Activated CD8-positive, alpha-beta memory T cell treated with anti-CD3 and anti-CD28 coated beads for 48 hours (primary cell): ENCODE data around the gene CBLC.

Experiments
- DNase-seq, 3 experiments: peaks; one replicate each; pipeline ENCODE4 v3.0.0-alpha.2; 2020; ENCODE audit warnings: low read depth in 2 of 3, low spot score in 2 of 3

Gene CBLC

GRCh38 chr19:44746946-44747738, 30.5 kb upstream of the CBLC start:
- DNase-seq: peak; percentile 81 to 84 (median 82)

GRCh38 chr19:44747739-44748425, 29.8 kb upstream of the CBLC start:
- peak in 1 of 3 experiments; percentile 47 for DNase-seq

GRCh38 chr19:44748426-44749254, 29.1 kb upstream of the CBLC start, which contains the start of gene BCL3:
Gene BCL3, plus strand, starts transcription at chr19:44748708. Its CDS starts 83 bp downstream, at chr19:44748791.
- peak in 1 of 3 experiments; percentile 64 for DNase-seq

- DNase-seq: no peak
Observed at GRCh38 chr19:44749292-44749691, 28.4 kb upstream of the CBLC start.

GRCh38 chr19:44749994-44750393, 27.7 kb upstream of the CBLC start:
- no peak for DNase-seq

- no peak for DNase-seq
Observed at GRCh38 chr19:44752123-44752815, 25.4 kb upstream of the CBLC start.

GRCh38 chr19:44752816-44753625, 24.7 kb upstream of the CBLC start:
- DNase-seq: peak; percentile 81 to 93 (median 87)

GRCh38 chr19:44753626-44753931, 24.1 kb upstream of the CBLC start:
- DNase-seq: no peak

GRCh38 chr19:44753932-44754749, 23.5 kb upstream of the CBLC start:
- DNase-seq: peak; percentile 57 to 71 (median 68)

GRCh38 chr19:44754750-44755080, 23.0 kb upstream of the CBLC start:
- DNase-seq: no peak

- no peak for DNase-seq
Observed at GRCh38 chr19:44755219-44755618, 22.5 kb upstream of the CBLC start.

- no peak for DNase-seq
Observed at GRCh38 chr19:44756089-44756562, 21.6 kb upstream of the CBLC start.

GRCh38 chr19:44757057-44757734, 20.5 kb upstream of the CBLC start:
- no peak for DNase-seq

- no peak for DNase-seq
Observed at GRCh38 chr19:44757735-44758505, 19.8 kb upstream of the CBLC start.

- no peak for DNase-seq
Observed at GRCh38 chr19:44758596-44758995, 19.1 kb upstream of the CBLC start.

GRCh38 chr19:44759083-44759804, 18.4 kb upstream of the CBLC start:
- no peak for DNase-seq

GRCh38 chr19:44762038-44762437, 15.7 kb upstream of the CBLC start:
- DNase-seq: no peak
